OCI-LY7 (cell line): ENCODE results near the gene USP34. TPM values are rescaled to one million over a fixed set of nuclear protein-coding genes. Genes with fewer than 3 reads are reported as not detected.

ENCODE experiments used
- BruUV-seq: library from RNA; stranded (reverse); fragments of 400-500 nt; replicated peaks from 2 replicates; lab custom pipeline; 2021; lab: Mats Ljungman, UMichigan
- CTCF ChIA-PET: fragments of 300-600 bp; sonication (Branson Sonifier 250); formaldehyde crosslinking; loops from one replicate; lab custom pipeline; 2022; ENCODE audit warnings: antibody characterized with exemption; ENCODE audit not compliant: unreplicated experiment; lab: Charles Lee
- POLR2A ChIA-PET: fragments of 300-600 bp; sonication (Branson Sonifier 250); formaldehyde crosslinking; loops from one replicate; lab custom pipeline; 2022; ENCODE audit warnings: antibody characterized with exemption; lab: Charles Lee
- DNase-seq: peaks from one replicate; pipeline ENCODE4 v3.0.0-alpha.2; 2015; ENCODE audit warnings: low spot score
- H2AFZ ChIP-seq: fragments of 200-600 bp; sonication (generic), shearing (Covaris generic); 2 replicates; pipeline ENCODE4 v1.6.1; 2014; ENCODE audit warnings: mild to moderate bottlenecking, antibody characterized with exemption, low read length, moderate library complexity
- H3K27ac ChIP-seq: fragments of 200-600 bp; sonication (generic); 2 replicates; pipeline ENCODE4 v1.5.1; 2014; ENCODE audit warnings: mixed run types, low read depth, mild to moderate bottlenecking, moderate library complexity, low read length, inconsistent platforms; ENCODE audit not compliant: poor library complexity, severe bottlenecking
- H3K36me3 ChIP-seq: fragments of 200-600 bp; sonication (generic); 2 replicates; pipeline ENCODE4 v1.6.1; 2014; ENCODE audit warnings: mild to moderate bottlenecking, antibody characterized with exemption, low read length, moderate library complexity, mixed read lengths; ENCODE audit not compliant: insufficient read depth
- H3K4me1 ChIP-seq: fragments of 200-600 bp; sonication (generic); 2 replicates; pipeline ENCODE4 v1.5.1; 2014; ENCODE audit warnings: mild to moderate bottlenecking, low read length; ENCODE audit not compliant: insufficient read depth, poor library complexity, severe bottlenecking
- H3K4me2 ChIP-seq: fragments of 200-600 bp; sonication (generic); 2 replicates; pipeline ENCODE4 v1.6.1; 2014; ENCODE audit warnings: mild to moderate bottlenecking, low read length
- H3K4me3 ChIP-seq: fragments of 200-600 bp; sonication (generic); 2 replicates; pipeline ENCODE4 v1.5.1; 2014; ENCODE audit warnings: mild to moderate bottlenecking, low read depth, low read length; ENCODE audit not compliant: poor library complexity, severe bottlenecking
- H3K79me2 ChIP-seq: fragments of 200-600 bp; sonication (generic); 2 replicates; pipeline ENCODE4 v1.6.1; 2016; ENCODE audit warnings: low read depth, mild to moderate bottlenecking, low read length, moderate library complexity, mixed read lengths; ENCODE audit not compliant: insufficient read depth
- H3K9me2 ChIP-seq: fragments of 200-600 bp; sonication (generic); 2 replicates; pipeline ENCODE4 v1.6.1; 2016; ENCODE audit warnings: mild to moderate bottlenecking, low read length, mixed read lengths; ENCODE audit not compliant: insufficient read depth
- H3K9me3 ChIP-seq: fragments of 200-600 bp; sonication (generic); 2 replicates; pipeline ENCODE4 v1.6.1; 2014; ENCODE audit warnings: mild to moderate bottlenecking, mixed run types, low read length, mixed read lengths
- H4K20me1 ChIP-seq: fragments of 200-600 bp; sonication (generic); 2 replicates; pipeline ENCODE4 v1.6.1; 2014; ENCODE audit warnings: mild to moderate bottlenecking, antibody characterized with exemption, low read length, moderate library complexity, mixed read lengths; ENCODE audit not compliant: insufficient read depth
- EZH2phosphoT487 ChIP-seq: fragments of 200-600 bp; sonication (generic); IDR thresholded peaks from 2 replicates; pipeline ENCODE4 v1.6.1; 2018; ENCODE audit warnings: low read depth, borderline replicate concordance, mild to moderate bottlenecking, mixed run types, antibody characterized with exemption, low read length, moderate library complexity, mixed read lengths
- intact Hi-C: fragments of 100-400 bp; cut with micrococcal nuclease; formaldehyde crosslinking; loops from one replicate; pipeline ENCODE4 v1.10.0; 2022; ENCODE audit not compliant: unreplicated experiment
- total RNA-seq, 2 experiments: library from RNA; depleted of rRNA in 1 of 2; stranded (reverse); fragments of >200 nt in 1 of 2; shearing (Covaris generic) in 1 of 2; gene quantifications; 2 replicates each; pipeline ENCODE4 v1.2.3, GENCODE V29; 2014 to 2022
- TF ChIP-seq, protein P1 (sequence below): fragments of 200-600 bp; sonication (generic); conservative IDR thresholded peaks from 2 replicates; pipeline ENCODE4 v1.5.1; 2014; ENCODE audit warnings: mild to moderate bottlenecking, antibody characterized with exemption, low read length, moderate library complexity, mixed read lengths

The USP34 gene
- total RNA-seq, 2 experiments from 2014 or later: 192 to 344 TPM

DNA sequence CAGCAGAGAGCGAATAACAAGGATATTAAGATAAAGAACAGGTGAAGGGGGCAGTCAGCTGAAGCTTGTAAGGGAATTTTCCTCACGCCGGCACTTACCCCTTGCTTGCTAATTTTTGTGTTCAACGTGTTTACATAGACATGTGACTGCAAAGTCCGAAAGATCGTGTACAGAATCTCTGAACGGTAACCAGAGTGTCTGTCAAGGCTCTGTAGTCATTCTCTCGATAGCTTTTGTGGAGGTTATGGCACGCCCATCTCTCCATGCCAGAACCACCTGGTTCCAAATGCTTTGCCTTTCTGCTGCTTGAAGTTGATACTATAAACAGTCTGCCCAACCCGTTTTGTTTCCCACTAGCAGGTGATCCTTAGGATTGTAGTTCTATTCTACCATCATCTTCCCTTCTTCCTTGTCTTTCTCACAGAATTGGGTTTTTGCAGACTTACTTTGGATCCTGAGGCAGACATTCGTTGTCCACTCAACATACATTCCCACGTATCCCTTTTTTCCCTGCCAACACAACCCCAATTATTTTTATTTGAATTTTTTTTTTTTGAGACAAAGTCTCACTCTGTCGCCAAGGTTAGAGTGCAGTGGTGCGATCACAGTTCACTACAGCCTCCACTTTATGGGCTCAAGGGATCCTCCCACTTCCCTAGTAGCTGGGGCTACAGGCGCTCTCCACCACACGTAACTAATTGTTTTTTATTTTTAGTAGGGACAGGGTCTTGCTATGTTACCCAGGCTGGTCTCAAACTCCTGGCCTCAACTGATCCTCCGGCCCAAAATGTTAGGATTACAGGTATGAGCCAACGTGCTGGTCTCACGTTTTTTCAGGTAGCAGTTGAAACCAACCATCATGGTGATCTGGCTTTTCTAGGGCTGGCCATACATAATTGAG, 1.3 kb upstream of the USP34 start:
- intact Hi-C loops: loop anchor here (1.0 to 2.0 kb wide), 3 partner anchors 29 to 67 kb away; partner anchors contain the start of gene XPO1
- Histone ChIP-seq H3K9me2 (no peaks in the 10 kb centered on the region), H3K36me3 (peaks cover 66% of the 10 kb centered on the region), H4K20me1 (no peaks in the 10 kb centered on the region), H2AFZ (peak overlapping the region; percentile 32; the same call in 1 of the 2 replicates), H3K9me3 (no peaks in the 10 kb centered on the region), H3K4me3 (peak overlapping the region; percentile 91), H3K4me2 (peak overlapping the region; percentile 91), H3K27ac (peak overlapping the region; percentile 90), H3K79me2 (peaks cover 44% of the 10 kb centered on the region), H3K4me1 (peaks cover 23% of the 10 kb centered on the region)
- peak; percentile 59 for DNase-seq
- TSS peak; percentile 81 for BruUV-seq
- TF ChIP-seq, protein P1, sequence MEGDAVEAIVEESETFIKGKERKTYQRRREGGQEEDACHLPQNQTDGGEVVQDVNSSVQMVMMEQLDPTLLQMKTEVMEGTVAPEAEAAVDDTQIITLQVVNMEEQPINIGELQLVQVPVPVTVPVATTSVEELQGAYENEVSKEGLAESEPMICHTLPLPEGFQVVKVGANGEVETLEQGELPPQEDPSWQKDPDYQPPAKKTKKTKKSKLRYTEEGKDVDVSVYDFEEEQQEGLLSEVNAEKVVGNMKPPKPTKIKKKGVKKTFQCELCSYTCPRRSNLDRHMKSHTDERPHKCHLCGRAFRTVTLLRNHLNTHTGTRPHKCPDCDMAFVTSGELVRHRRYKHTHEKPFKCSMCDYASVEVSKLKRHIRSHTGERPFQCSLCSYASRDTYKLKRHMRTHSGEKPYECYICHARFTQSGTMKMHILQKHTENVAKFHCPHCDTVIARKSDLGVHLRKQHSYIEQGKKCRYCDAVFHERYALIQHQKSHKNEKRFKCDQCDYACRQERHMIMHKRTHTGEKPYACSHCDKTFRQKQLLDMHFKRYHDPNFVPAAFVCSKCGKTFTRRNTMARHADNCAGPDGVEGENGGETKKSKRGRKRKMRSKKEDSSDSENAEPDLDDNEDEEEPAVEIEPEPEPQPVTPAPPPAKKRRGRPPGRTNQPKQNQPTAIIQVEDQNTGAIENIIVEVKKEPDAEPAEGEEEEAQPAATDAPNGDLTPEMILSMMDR: no peak
- no peak for TF ChIP-seq EZH2phosphoT487
- CTCF ChIA-PET: no interaction called here
- POLR2A ChIA-PET: interaction anchor here (0.6 to 2.6 kb wide), 2 partner anchors 11 to 62 kb away, joined by 3 to 10 read pairs; no protein-coding TSS in a partner anchor

GRCh38 chr2:61470122-61470951, 550 bp downstream of the USP34 start:
- DNase-seq: peak; percentile 48
- intact Hi-C loops: loop anchor here (2.0 kb wide), 2 partner anchors 28 to 68 kb away; partner anchors contain the start of gene XPO1
- H4K20me1 ChIP-seq: peaks cover under 1% of the 10 kb centered on the region; the same call in 1 of the 2 replicates
- H2AFZ ChIP-seq: no peak overlapping the region
- peaks cover 40% of the 10 kb centered on the region for H3K4me1 ChIP-seq
- H3K27ac ChIP-seq: peak overlapping the region; percentile 90
- TF ChIP-seq, protein P1: no peak
- TF ChIP-seq EZH2phosphoT487: no peak
- H3K79me2 ChIP-seq: peaks cover 62% of the 10 kb centered on the region
- POLR2A ChIA-PET: interaction anchor here (0.6 to 1.0 kb wide), 2 partner anchors 24 to 50 kb away, joined by 4 to 7 read pairs; no protein-coding TSS in a partner anchor
- no TSS peak for BruUV-seq
- peaks cover 60% of the 10 kb centered on the region for H3K36me3 ChIP-seq
- peak overlapping the region; percentile 91 for H3K4me3 ChIP-seq
- H3K9me3 ChIP-seq: no peaks in the 10 kb centered on the region
- CTCF ChIA-PET: no interaction called here
- H3K4me2 ChIP-seq: peak overlapping the region; percentile 99
- H3K9me2 ChIP-seq: no peaks in the 10 kb centered on the region
